HL-60 (cell line): ENCODE measurements around the gene GMDS.

Experiments
- DNase-seq, 2 experiments: peaks; one replicate each; pipeline ENCODE4 v3.0.0-alpha.2; 2010 to 2020; ENCODE audit warnings: low read depth in 1 of 2, low spot score in 1 of 2
- H3K27ac ChIP-seq: fragments of 250-450 bp; sonication (Bioruptor Pico); replicated peaks from 2 replicates; pipeline ENCODE4 v1.5.1; 2020; ENCODE audit warnings: mild to moderate bottlenecking, moderate library complexity
- H3K27me3 ChIP-seq: fragments of 250-450 bp; sonication (Bioruptor Pico); 2 replicates; pipeline ENCODE4 v1.5.1; 2021; ENCODE audit warnings: mild to moderate bottlenecking, moderate library complexity; ENCODE audit not compliant: insufficient read depth, poor library complexity, severe bottlenecking
- H3K4me3 ChIP-seq: replicated peaks from 2 replicates; pipeline ENCODE4 v1.5.1; 2011; ENCODE audit warnings: mild to moderate bottlenecking, control low read depth, low read length; ENCODE audit not compliant: insufficient read depth
- GABPA ChIP-seq: IDR thresholded peaks from 2 replicates; pipeline ENCODE4 v1.6.1; 2012; ENCODE audit warnings: low read depth
- POLR2AphosphoS5 ChIP-seq: IDR thresholded peaks from 2 replicates; pipeline ENCODE4 v1.6.1; 2012; ENCODE audit warnings: low read depth
- SPI1 ChIP-seq: IDR thresholded peaks from 2 replicates; pipeline ENCODE4 v1.6.1; 2012; ENCODE audit warnings: low read depth, mild to moderate bottlenecking, borderline replicate concordance
- TF ChIP-seq, protein P1 (sequence below): IDR thresholded peaks from 2 replicates; pipeline ENCODE4 v1.6.1; 2012; ENCODE audit warnings: low read depth; ENCODE audit not compliant: insufficient replicate concordance
- TF ChIP-seq, protein P2 (sequence below): IDR thresholded peaks from one replicate; pipeline ENCODE4 v1.5.1; 2011; ENCODE audit warnings: low read length, control low read depth, inconsistent platforms; ENCODE audit not compliant: insufficient read depth

The GMDS gene

DNA sequence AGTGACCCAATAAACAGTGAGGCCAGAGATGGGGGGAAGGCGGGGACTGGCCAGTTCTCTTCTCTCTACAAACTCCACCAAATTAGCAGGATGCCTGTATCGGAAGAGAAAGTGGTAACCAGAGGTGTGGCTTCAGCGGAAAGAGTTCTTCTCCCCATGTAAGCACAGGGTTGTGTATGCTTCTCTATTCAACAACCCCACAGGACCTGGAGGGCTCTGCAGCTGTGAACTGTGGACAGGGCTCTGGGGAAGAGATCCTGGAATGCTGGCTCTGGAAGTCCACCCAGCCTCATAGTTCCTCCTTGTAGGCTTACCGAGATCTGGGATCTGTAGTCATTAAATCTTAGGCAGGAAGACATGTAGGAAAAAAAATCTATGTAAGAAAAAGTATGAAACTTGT, 449.5 kb downstream of the GMDS start:
- Histone ChIP-seq H3K4me3 (no peak overlapping the region), H3K27me3 (no peaks in the 10 kb centered on the region), H3K27ac (no peak overlapping the region)
- TF ChIP-seq SPI1 (no peak), GABPA (no peak), POLR2AphosphoS5 (no peak)
- TF ChIP-seq, protein P1, sequence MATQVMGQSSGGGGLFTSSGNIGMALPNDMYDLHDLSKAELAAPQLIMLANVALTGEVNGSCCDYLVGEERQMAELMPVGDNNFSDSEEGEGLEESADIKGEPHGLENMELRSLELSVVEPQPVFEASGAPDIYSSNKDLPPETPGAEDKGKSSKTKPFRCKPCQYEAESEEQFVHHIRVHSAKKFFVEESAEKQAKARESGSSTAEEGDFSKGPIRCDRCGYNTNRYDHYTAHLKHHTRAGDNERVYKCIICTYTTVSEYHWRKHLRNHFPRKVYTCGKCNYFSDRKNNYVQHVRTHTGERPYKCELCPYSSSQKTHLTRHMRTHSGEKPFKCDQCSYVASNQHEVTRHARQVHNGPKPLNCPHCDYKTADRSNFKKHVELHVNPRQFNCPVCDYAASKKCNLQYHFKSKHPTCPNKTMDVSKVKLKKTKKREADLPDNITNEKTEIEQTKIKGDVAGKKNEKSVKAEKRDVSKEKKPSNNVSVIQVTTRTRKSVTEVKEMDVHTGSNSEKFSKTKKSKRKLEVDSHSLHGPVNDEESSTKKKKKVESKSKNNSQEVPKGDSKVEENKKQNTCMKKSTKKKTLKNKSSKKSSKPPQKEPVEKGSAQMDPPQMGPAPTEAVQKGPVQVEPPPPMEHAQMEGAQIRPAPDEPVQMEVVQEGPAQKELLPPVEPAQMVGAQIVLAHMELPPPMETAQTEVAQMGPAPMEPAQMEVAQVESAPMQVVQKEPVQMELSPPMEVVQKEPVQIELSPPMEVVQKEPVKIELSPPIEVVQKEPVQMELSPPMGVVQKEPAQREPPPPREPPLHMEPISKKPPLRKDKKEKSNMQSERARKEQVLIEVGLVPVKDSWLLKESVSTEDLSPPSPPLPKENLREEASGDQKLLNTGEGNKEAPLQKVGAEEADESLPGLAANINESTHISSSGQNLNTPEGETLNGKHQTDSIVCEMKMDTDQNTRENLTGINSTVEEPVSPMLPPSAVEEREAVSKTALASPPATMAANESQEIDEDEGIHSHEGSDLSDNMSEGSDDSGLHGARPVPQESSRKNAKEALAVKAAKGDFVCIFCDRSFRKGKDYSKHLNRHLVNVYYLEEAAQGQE, result no peak
- TF ChIP-seq, protein P2, sequence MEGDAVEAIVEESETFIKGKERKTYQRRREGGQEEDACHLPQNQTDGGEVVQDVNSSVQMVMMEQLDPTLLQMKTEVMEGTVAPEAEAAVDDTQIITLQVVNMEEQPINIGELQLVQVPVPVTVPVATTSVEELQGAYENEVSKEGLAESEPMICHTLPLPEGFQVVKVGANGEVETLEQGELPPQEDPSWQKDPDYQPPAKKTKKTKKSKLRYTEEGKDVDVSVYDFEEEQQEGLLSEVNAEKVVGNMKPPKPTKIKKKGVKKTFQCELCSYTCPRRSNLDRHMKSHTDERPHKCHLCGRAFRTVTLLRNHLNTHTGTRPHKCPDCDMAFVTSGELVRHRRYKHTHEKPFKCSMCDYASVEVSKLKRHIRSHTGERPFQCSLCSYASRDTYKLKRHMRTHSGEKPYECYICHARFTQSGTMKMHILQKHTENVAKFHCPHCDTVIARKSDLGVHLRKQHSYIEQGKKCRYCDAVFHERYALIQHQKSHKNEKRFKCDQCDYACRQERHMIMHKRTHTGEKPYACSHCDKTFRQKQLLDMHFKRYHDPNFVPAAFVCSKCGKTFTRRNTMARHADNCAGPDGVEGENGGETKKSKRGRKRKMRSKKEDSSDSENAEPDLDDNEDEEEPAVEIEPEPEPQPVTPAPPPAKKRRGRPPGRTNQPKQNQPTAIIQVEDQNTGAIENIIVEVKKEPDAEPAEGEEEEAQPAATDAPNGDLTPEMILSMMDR, result no peak
- no peak for DNase-seq

DNA sequence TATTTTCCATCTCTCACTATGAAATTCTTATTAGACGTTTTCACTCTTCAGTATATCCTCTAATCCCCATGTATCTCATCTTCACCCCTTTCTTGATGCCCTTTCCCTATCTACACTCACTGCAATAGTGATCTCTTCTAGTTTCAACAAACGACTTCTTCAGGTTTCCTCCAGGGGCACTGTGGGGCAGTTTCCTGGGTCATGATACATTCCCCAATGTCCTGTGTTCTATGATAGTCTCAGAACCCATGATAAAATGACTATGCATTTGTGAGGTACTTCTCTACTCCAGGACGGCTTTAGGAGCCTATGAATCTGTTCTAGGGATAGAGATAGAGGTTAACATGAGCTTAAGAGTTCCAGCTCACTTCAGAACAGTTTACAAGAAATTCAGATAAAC, 452.4 kb downstream of the GMDS start:
- Histone ChIP-seq H3K4me3 (no peak overlapping the region), H3K27me3 (no peaks in the 10 kb centered on the region), H3K27ac (no peak overlapping the region)
- peak in 1 of 2 experiments; percentile 47 for DNase-seq
- no peak for TF ChIP-seq POLR2AphosphoS5
- no peak for TF ChIP-seq GABPA

- no peak overlapping the region for H3K27ac ChIP-seq
- no peak for DNase-seq
- TF ChIP-seq GABPA (no peak), POLR2AphosphoS5 (no peak), SPI1 (no peak)
- TF ChIP-seq, protein P1, result no peak
- TF ChIP-seq, protein P2, result no peak
- no peaks in the 10 kb centered on the region for H3K27me3 ChIP-seq
- H3K4me3 ChIP-seq, result no peak overlapping the region
These were observed 454.7 kb downstream of the GMDS start for GRCh38 chr6:1790684-1791083.

GRCh38 chr6:1789092-1789491, 456.3 kb downstream of the GMDS start:
- Histone ChIP-seq H3K27me3 (no peaks in the 10 kb centered on the region), H3K27ac (no peak overlapping the region), H3K4me3 (no peak overlapping the region)
- DNase-seq, result no peak
- TF ChIP-seq GABPA, result no peak
- TF ChIP-seq SPI1, result no peak
- TF ChIP-seq, protein P2, result no peak
- no peak for TF ChIP-seq POLR2AphosphoS5
- TF ChIP-seq, protein P1, result no peak
